Fibroblast of skin of right biceps (primary cell): ENCODE measurements around the gene TMEM52.
"Not testable (repeated sequence)": the region's sequence is repeated elsewhere in the genome, so short reads cannot be mapped to it uniquely, and the experiment has no call there.

Source experiments
- DNase-seq: peaks from one replicate; pipeline ENCODE4 v3.0.0-alpha.2; 2013

TMEM52 gene

GRCh38 chr1:1945782-1946393, 26.8 kb upstream of the TMEM52 start:
- DNase-seq: no peak

- peak; percentile 17 for DNase-seq
Measured at GRCh38 chr1:1943834-1944570, 24.9 kb upstream of the TMEM52 start.

- DNase-seq: no peak
Measured at GRCh38 chr1:1942753-1943656, 23.9 kb upstream of the TMEM52 start.

GRCh38 chr1:1941868-1942752, 23.0 kb upstream of the TMEM52 start:
- no peak for DNase-seq

GRCh38 chr1:1941211-1941841, 22.2 kb upstream of the TMEM52 start:
- no peak for DNase-seq

- no peak for DNase-seq
Measured at GRCh38 chr1:1940123-1940425, 21.0 kb upstream of the TMEM52 start.

- no peak for DNase-seq
Measured at GRCh38 chr1:1939296-1940122, 20.4 kb upstream of the TMEM52 start.

GRCh38 chr1:1938613-1939295, 19.7 kb upstream of the TMEM52 start:
- DNase-seq: no peak

- no peak for DNase-seq
Measured at GRCh38 chr1:1938276-1938573, 19.1 kb upstream of the TMEM52 start.

GRCh38 chr1:1937549-1938275, 18.6 kb upstream of the TMEM52 start:
- no peak for DNase-seq

- DNase-seq: no peak
Measured at GRCh38 chr1:1937061-1937460, 18.0 kb upstream of the TMEM52 start.

GRCh38 chr1:1934848-1935247, 15.8 kb upstream of the TMEM52 start:
- DNase-seq: not testable (repeated sequence)

- DNase-seq: no peak
Measured at GRCh38 chr1:1929639-1930545, 10.8 kb upstream of the TMEM52 start.

- DNase-seq: no peak
Measured at GRCh38 chr1:1929102-1929638, 10.1 kb upstream of the TMEM52 start.

GRCh38 chr1:1928231-1929101, 9.4 kb upstream of the TMEM52 start:
- DNase-seq: no peak

- no peak for DNase-seq
Measured at GRCh38 chr1:1927751-1928150, 8.7 kb upstream of the TMEM52 start.

GRCh38 chr1:1926886-1927660, 8.0 kb upstream of the TMEM52 start:
- DNase-seq: no peak
